Endothelial cell of umbilical vein (primary cell): ENCODE results near the gene VRK1. TPM values are rescaled to one million over a fixed set of nuclear protein-coding genes. Genes with fewer than 3 reads are reported as not detected.

Source experiments
- BruUV-seq: library from RNA; stranded (reverse); fragments of 400-500 nt; replicated peaks from 2 replicates; lab custom pipeline; 2021; lab: Mats Ljungman, UMichigan
- CTCF ChIA-PET: fragments of 300-600, 350-600 bp; sonication (Branson Sonifier 250); formaldehyde crosslinking; loops from one replicate; lab custom pipeline; 2021; ENCODE audit warnings: antibody characterized with exemption, inconsistent platforms; lab: Charles Lee
- POLR2A ChIA-PET: fragments of 300-600, 350-600 bp; sonication (Branson Sonifier 250); formaldehyde crosslinking; loops from one replicate; lab custom pipeline; 2021; ENCODE audit warnings: antibody characterized with exemption, inconsistent platforms; lab: Charles Lee
- DNase-seq: peaks from one replicate; pipeline ENCODE4 v3.0.0-alpha.2; 2011; ENCODE audit warnings: low read depth, low spot score
- FAIRE-seq: peaks from 2 replicates; lab custom pipeline; 2011; peaks lifted over from hg19 to GRCh38; lab: Jason Lieb, UNC
- H2AFZ ChIP-seq: 2 replicates; pipeline ENCODE4 v1.6.0; 2012; ENCODE audit warnings: low read depth, low read length, control low read depth, inconsistent platforms
- H3K27ac ChIP-seq: 2 replicates; pipeline ENCODE4 v1.5.1; 2011; ENCODE audit warnings: low read depth, mild to moderate bottlenecking, control low read depth, low read length, moderate library complexity; ENCODE audit not compliant: insufficient read depth
- H3K27me3 ChIP-seq, 2 experiments: 2 replicates each; pipeline versions ENCODE4 v1.6.0 to v1.6.1; 2011; ENCODE audit warnings: low read length in 2 of 2, mixed read lengths in 1 of 2; ENCODE audit not compliant: control insufficient read depth in 2 of 2, insufficient read depth in 2 of 2
- H3K36me3 ChIP-seq, 2 experiments: 2 replicates in 1 of 2; 3 replicates in 1 of 2; pipeline ENCODE4 v1.5.1; 2011; ENCODE audit warnings: low read length in 2 of 2, mild to moderate bottlenecking in 1 of 2, moderate library complexity in 1 of 2; ENCODE audit not compliant: control insufficient read depth in 2 of 2, insufficient read depth in 2 of 2; ENCODE audit errors: extremely low read depth in 1 of 2
- H3K4me1 ChIP-seq: 3 replicates; pipeline ENCODE4 v1.5.1; 2011; ENCODE audit warnings: mild to moderate bottlenecking, low read length; ENCODE audit not compliant: control insufficient read depth, insufficient read depth; ENCODE audit errors: extremely low read depth
- H3K4me2 ChIP-seq: 2 replicates; pipeline ENCODE4 v1.6.1; 2011; ENCODE audit warnings: low read length, control low read depth, mixed read lengths; ENCODE audit not compliant: insufficient read depth
- H3K4me3 ChIP-seq, 3 experiments: fragments of 200-600 bp in 1 of 3; sonication (generic), shearing (Covaris generic) in 1 of 3; replicated peaks in 1 of 3; 2 replicates each; pipeline ENCODE4 v1.5.1; 2011 to 2016; ENCODE audit warnings: control low read depth in 3 of 3, low read length in 3 of 3, mild to moderate bottlenecking in 2 of 3, inconsistent platforms in 1 of 3, low read depth in 1 of 3, moderate library complexity in 1 of 3; ENCODE audit not compliant: insufficient read depth in 1 of 3
- H3K79me2 ChIP-seq: 2 replicates; pipeline ENCODE4 v1.6.0; 2012; ENCODE audit warnings: low read length, inconsistent platforms; ENCODE audit not compliant: control insufficient read depth, insufficient read depth
- H3K9ac ChIP-seq: replicated peaks from 2 replicates; pipeline ENCODE3; 2011; ENCODE audit warnings: low read length, control low read depth; ENCODE audit not compliant: insufficient read depth; ENCODE audit errors: extremely low read depth
- H3K9me1 ChIP-seq: replicated peaks from 3 replicates; pipeline ENCODE4 v1.6.0; 2011; ENCODE audit warnings: mild to moderate bottlenecking, low read length; ENCODE audit not compliant: control insufficient read depth, insufficient read depth; ENCODE audit errors: extremely low read depth
- H3K9me3 ChIP-seq: replicated peaks from 2 replicates; pipeline ENCODE4 v1.5.1; 2012; ENCODE audit warnings: low read length, inconsistent platforms; ENCODE audit not compliant: control insufficient read depth, insufficient read depth
- H4K20me1 ChIP-seq: replicated peaks from 2 replicates; pipeline ENCODE3; 2011; ENCODE audit warnings: mild to moderate bottlenecking, low read length; ENCODE audit not compliant: control insufficient read depth, insufficient read depth; ENCODE audit errors: extremely low read depth
- CTCF ChIP-seq, 2 donors: IDR thresholded peaks; 1 replicate in 1 of 2; 2 replicates in 1 of 2; pipeline ENCODE4 v1.5.1; 2011; ENCODE audit warnings: low read length in 2 of 2, mild to moderate bottlenecking in 2 of 2, moderate library complexity in 2 of 2, control low read depth in 1 of 2, inconsistent platforms in 1 of 2, low read depth in 1 of 2; ENCODE audit not compliant: insufficient read depth in 1 of 2; ENCODE audit errors: extremely low read depth in 1 of 2
- FOS ChIP-seq: IDR thresholded peaks from 2 replicates; pipeline ENCODE4 v1.6.1; 2011; ENCODE audit warnings: mild to moderate bottlenecking, low read length, moderate library complexity, borderline replicate concordance; ENCODE audit not compliant: insufficient read depth
- GATA2 ChIP-seq: IDR thresholded peaks from 2 replicates; pipeline ENCODE4 v1.7.0; 2011; ENCODE audit warnings: low read depth, mild to moderate bottlenecking, moderate library complexity, mixed read lengths, low read length; ENCODE audit not compliant: insufficient read length, insufficient read depth
- POLR2A ChIP-seq: IDR thresholded peaks from 2 replicates; pipeline ENCODE4 v1.6.1; 2012; ENCODE audit warnings: low read depth, mild to moderate bottlenecking, control low read depth, low read length
- POLR2AphosphoS5 ChIP-seq: IDR thresholded peaks from 2 replicates; pipeline ENCODE4 v1.6.1; 2012; ENCODE audit warnings: low read depth, mild to moderate bottlenecking, control low read depth, low read length, moderate library complexity; ENCODE audit not compliant: insufficient read depth
- dilution Hi-C: fragments of 300-500 bp; cut with MboI; formaldehyde crosslinking; loops from one replicate; pipeline ENCODE4 v1.15.0; 2019; ENCODE audit warnings: low sequenced_read_pairs; ENCODE audit not compliant: extremely low pct_ligation_motif_present
- intact Hi-C: fragments of 100-400 bp; cut with micrococcal nuclease; formaldehyde crosslinking; loops from one replicate; pipeline ENCODE4 v1.10.0; 2022
- polyA plus RNA-seq, 4 experiments: library from polyadenylated mRNA; depleted of rRNA in 3 of 4; stranded (reverse) in 3 of 4; unstranded in 1 of 4; fragments of >200 nt; gene quantifications; 2 replicates each; pipeline versions ENCODE4 v1.2.1 to v1.2.3, GENCODE V29; 2011 to 2012; ENCODE audit warnings: missing spikeins in 1 of 4
- total RNA-seq: library from RNA; stranded (reverse); gene quantifications from 2 replicates; pipeline ENCODE4 v1.2.3, GENCODE V29; 2021

VRK1 gene
- total and polyA plus RNA-seq, 2 donors (not counting 3 experiments of a cell fraction or from before 2014, with no cell fraction given): 7.1 to 31.7 TPM

- Histone ChIP-seq H3K9me3 (no peaks in the 10 kb centered on the region), H3K4me2 (no peak overlapping the region), H3K79me2 (peaks cover 6% of the 10 kb centered on the region), H2AFZ (no peak overlapping the region), H3K9me1 (no peaks in the 10 kb centered on the region), H3K27me3 (no peaks in the 10 kb centered on the region), H3K27ac (no peak overlapping the region), H4K20me1 (no peaks in the 10 kb centered on the region), H3K9ac (no peak overlapping the region), H3K4me3 (no peak overlapping the region), H3K36me3 (no peaks in the 10 kb centered on the region), H3K4me1 (no peaks in the 10 kb centered on the region)
- TF ChIP-seq POLR2A (no peak), FOS (no peak), CTCF (IDR thresholded peaks at IDR 0.05; ENCODE audit: extremely low read depth in 1 of 2, insufficient read depth in 1 of 2, low read depth in 1 of 2, low read length in 2 of 2) (no peak)
- POLR2A ChIA-PET: no interaction called here
- intact Hi-C loops: no loop called here
- DNase-seq (no peak), FAIRE-seq (no peak)
- CTCF ChIA-PET: interaction anchor here (3.1 kb wide), 1 partner anchor 10 kb away, joined by 32 read pairs; no protein-coding TSS in a partner anchor
- no TSS peak for BruUV-seq
- dilution Hi-C loops: no loop called here
These were observed 46.0 kb downstream of the VRK1 start for GRCh38 chr14:96843137-96843536.

GRCh38 chr14:96844857-96845570, 47.8 kb downstream of the VRK1 start:
- ChIA-PET POLR2A (no interaction called here), CTCF (interaction anchor here (2.1 kb wide), 1 partner anchor 22 kb away, joined by 5 read pairs; no protein-coding TSS in a partner anchor)
- Histone ChIP-seq H3K4me3 (no peak overlapping the region), H3K36me3 (no peaks in the 10 kb centered on the region), H3K4me2 (no peak overlapping the region), H2AFZ (no peak overlapping the region), H3K9me3 (no peaks in the 10 kb centered on the region), H3K27me3 (no peaks in the 10 kb centered on the region), H3K4me1 (no peaks in the 10 kb centered on the region), H4K20me1 (no peaks in the 10 kb centered on the region), H3K79me2 (peaks cover 5% of the 10 kb centered on the region), H3K9ac (no peak overlapping the region), H3K27ac (no peak overlapping the region), H3K9me1 (no peaks in the 10 kb centered on the region)
- no peak for DNase-seq
- no peak for FAIRE-seq
- TF ChIP-seq GATA2: no peak
- no peak for TF ChIP-seq FOS
- no peak for TF ChIP-seq CTCF (IDR thresholded peaks at IDR 0.05; ENCODE audit: extremely low read depth in 1 of 2, insufficient read depth in 1 of 2, low read depth in 1 of 2, low read length in 2 of 2)
- TF ChIP-seq POLR2A: no peak
- no peak for TF ChIP-seq POLR2AphosphoS5
- no TSS peak for BruUV-seq
- intact Hi-C loops: no loop called here
- dilution Hi-C loops: no loop called here
